ENCODE data around the gene OCRL. TPM values are rescaled to one million over a fixed set of nuclear protein-coding genes. Genes with fewer than 3 reads are reported as not detected.

Gene OCRL
- total and polyA plus RNA-seq, 2 experiments from 2014 or later: 3.9 to 16.5 TPM

DNA sequence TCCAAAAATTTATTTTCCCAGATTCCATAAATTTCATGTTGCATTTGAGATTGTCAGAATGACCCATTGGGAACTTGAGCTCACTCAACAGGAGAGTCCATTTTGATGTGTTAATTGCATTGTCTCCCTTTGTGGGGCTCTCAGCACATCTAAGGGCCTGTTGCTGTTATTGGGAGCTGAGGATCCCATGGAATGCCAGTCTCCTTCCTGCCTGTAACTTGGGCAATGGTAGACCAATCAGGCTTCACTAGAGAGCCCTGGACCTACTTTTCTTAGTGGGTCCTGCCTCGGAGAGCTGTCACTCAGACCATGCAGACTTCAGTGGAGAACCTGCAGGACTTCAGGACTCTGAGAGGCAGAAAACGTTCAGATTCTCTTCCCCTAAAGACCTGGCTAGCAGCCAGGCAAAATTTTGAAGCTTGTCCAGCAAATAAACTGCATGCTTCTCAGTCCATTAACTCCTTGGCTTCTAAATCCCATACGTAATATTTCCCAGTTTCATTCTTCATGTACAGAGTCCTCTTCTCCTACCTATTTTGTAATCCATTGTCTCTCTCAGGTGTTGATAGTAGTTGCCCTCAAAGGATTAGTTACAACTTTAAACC, 25.1 kb downstream of the OCRL start (continued):
- TF ChIP-seq ZNF462 (CRISPR knock-in tag; IDR thresholded peaks at IDR 0.05) (no peak), EZH2phosphoT487 (IDR thresholded peaks at IDR 0.05; ENCODE audit: unreplicated experiment) (no peak)

DNA sequence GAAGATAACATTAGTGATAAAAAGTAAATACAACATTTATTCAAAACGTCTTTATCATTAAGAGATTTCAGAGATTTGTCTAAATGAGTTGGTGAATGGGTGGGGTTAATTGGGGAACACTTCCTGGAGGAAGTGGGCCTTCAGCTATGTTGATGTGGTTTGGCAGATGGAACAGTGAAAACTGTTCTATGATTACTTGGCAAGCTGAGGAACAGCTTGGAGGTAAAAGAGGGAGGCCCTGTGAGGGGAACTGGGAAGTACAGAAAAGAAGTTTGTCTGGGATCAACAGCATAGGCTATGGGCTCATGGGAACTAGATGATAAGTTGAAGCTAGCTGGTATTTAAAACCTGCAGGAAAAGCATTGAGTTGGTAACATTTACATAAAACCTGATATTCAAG, 26.0 kb downstream of the OCRL start:
- Histone ChIP-seq H3K27ac (ENCODE audit: low read depth) (0 out of 2 replicates have a peak overlapping the region, but pooled peaks have one; percentile 14), H3K79me2 (replicated peaks; ENCODE audit: insufficient read depth) (no peaks in the 10 kb centered on the region), H3F3A (replicated peaks; ENCODE audit: low read depth) (no peaks in the 10 kb centered on the region), H3K4me3 (no peak overlapping the region), H3K4me1 (ENCODE audit: insufficient read depth) (peaks cover 9% of the 10 kb centered on the region), H3K27me3 (ENCODE audit: insufficient read depth) (no peaks in the 10 kb centered on the region), H3K9me2 (ENCODE audit: insufficient read depth) (no peaks in the 10 kb centered on the region), H3K36me3 (ENCODE audit: insufficient read depth) (peaks cover 15% of the 10 kb centered on the region; the same call in 1 of the 2 replicates), H2AFZ (no peak overlapping the region), H4K20me1 (replicated peaks; ENCODE audit: insufficient read depth) (no peaks in the 10 kb centered on the region), H3K4me2 (no peak overlapping the region)
- ATAC-seq: no peak
- Mint-ChIP-seq H3K9me3 (no peaks in the 10 kb centered on the region), H3K4me1 (peaks cover 10% of the 10 kb centered on the region), H3K36me3 (ENCODE audit: low read depth) (peaks cover 63% of the 10 kb centered on the region), H3K4me3 (no peak overlapping the region), H3K27me3 (ENCODE audit: insufficient read depth, low read depth, poor library complexity) (no peaks in the 10 kb centered on the region), H3K27ac (peak overlapping the region; percentile 11; the same call in 1 of the 2 replicates)
- TF ChIP-seq POLR2AphosphoS5 (IDR thresholded peaks at IDR 0.05; ENCODE audit: low read depth): no peak
- TF ChIP-seq ZNF331 (CRISPR knock-in tag; IDR thresholded peaks at IDR 0.05; ENCODE audit: low read depth): no peak
- no peak for TF ChIP-seq CREB1 (CRISPR knock-in tag; IDR thresholded peaks at IDR 0.05; ENCODE audit: low read depth)
- TF ChIP-seq NANOG (IDR thresholded peaks at IDR 0.05; ENCODE audit: borderline replicate concordance): no peak
- no peak for TF ChIP-seq ZNF462 (CRISPR knock-in tag; IDR thresholded peaks at IDR 0.05)
- no peak for TF ChIP-seq JUNB (IDR thresholded peaks at IDR 0.05; ENCODE audit: unreplicated experiment)
- TF ChIP-seq STAT1 (IDR thresholded peaks at IDR 0.05; ENCODE audit: unreplicated experiment): no peak
- DNase-seq (ENCODE audit: low spot score): no peak
